Panc1 (cell line): Measurements from ENCODE around the gene MRFAP1L1.
"Not testable (repeated sequence)": the region's sequence is repeated elsewhere in the genome, so short reads cannot be mapped to it uniquely, and the experiment has no call there.

ENCODE experiments used
- CTCF ChIP-seq: fragments of 450-650 bp; IDR thresholded peaks from 2 replicates; pipeline ENCODE4 v1.5.1; 2017; ENCODE audit warnings: mild to moderate bottlenecking
- POLR2AphosphoS5 ChIP-seq: IDR thresholded peaks from 2 replicates; pipeline ENCODE4 v1.6.1; 2012; ENCODE audit warnings: mild to moderate bottlenecking, low read depth, low read length, moderate library complexity
- REST ChIP-seq, 2 experiments: IDR thresholded peaks; 2 replicates each; pipeline ENCODE4 v1.6.1; 2011 to 2012; ENCODE audit warnings: low read depth in 2 of 2, control low read depth in 1 of 2, low read length in 1 of 2, mild to moderate bottlenecking in 1 of 2, moderate library complexity in 1 of 2; ENCODE audit not compliant: insufficient read depth in 1 of 2
- SIN3A ChIP-seq: IDR thresholded peaks from 2 replicates; pipeline ENCODE4 v1.6.1; 2012; ENCODE audit warnings: low read depth, mild to moderate bottlenecking, low read length, moderate library complexity, borderline replicate concordance; ENCODE audit not compliant: insufficient read depth
- TCF7L2 ChIP-seq: IDR thresholded peaks from 2 replicates; pipeline ENCODE4 v1.6.1; 2011; ENCODE audit warnings: mild to moderate bottlenecking, low read depth, low read length, inconsistent platforms

- not testable (repeated sequence) for TF ChIP-seq CTCF; POLR2AphosphoS5; SIN3A; TCF7L2; REST (IDR thresholded peaks at IDR 0.05; ENCODE audit: insufficient read depth in 1 of 2, low read depth in 2 of 2, low read length in 1 of 2)
These were observed 15.8 kb upstream of the MRFAP1L1 start for GRCh38 chr4:6725427-6725961.
